K562 (cell line): ENCODE results near the gene TMEM120B. TPM values are rescaled to one million over a fixed set of nuclear protein-coding genes. Genes with fewer than 3 reads are reported as not detected.

Experiments used
- ATAC-seq: fragments of 200-7000 bp; cut with Tn5 transposase; 3 replicates; pipeline ENCODE4 v1.9.1; 2020; ENCODE audit warnings: moderate library complexity
- BruUV-seq: library from RNA; stranded (reverse); fragments of 400-500 nt; replicated peaks from 2 replicates; lab custom pipeline; 2021; lab: Mats Ljungman, UMichigan
- CTCF ChIA-PET: fragments of 300-600 bp; formaldehyde crosslinking; extraction: SDS; loops from one replicate; lab custom pipeline; 2021; ENCODE audit warnings: low intra/inter-chr PET ratio; lab: Yijun Ruan, JAX
- POLR2A ChIA-PET: fragments of 300-600, 350-650 bp; sonication (Branson Sonifier 250); formaldehyde crosslinking; extraction: SDS; loops from one replicate; lab custom pipeline; 2021; ENCODE audit warnings: antibody characterized with exemption, inconsistent platforms; lab: Yijun Ruan, JAX
- DNase-seq, 4 experiments: peaks; one replicate each; pipeline versions ENCODE4 v3.0.0 to v3.0.0-alpha.2; 2011 to 2018; ENCODE audit warnings: low spot score in 3 of 4, mixed read lengths in 3 of 4; ENCODE audit errors: extremely low read depth in 1 of 4
- FAIRE-seq: peaks from 2 replicates; lab custom pipeline; 2011; peaks lifted over from hg19 to GRCh38; lab: Jason Lieb, UNC
- H2AFZ ChIP-seq: 2 replicates; pipeline ENCODE4 v1.6.0; 2011; ENCODE audit warnings: low read depth, low read length, control low read depth, inconsistent platforms
- H3K27ac ChIP-seq: fragments of 200-600 bp; 3 replicates; pipeline ENCODE4 v1.8.0; 2011; ENCODE audit warnings: low read depth, mild to moderate bottlenecking, control low read depth, inconsistent platforms, low read length, moderate library complexity, mixed read lengths; ENCODE audit errors: extremely low read depth
- H3K27me3 ChIP-seq, 2 experiments: fragments of 300-600 bp in 1 of 2; 2 replicates in 1 of 2; 3 replicates in 1 of 2; pipeline versions ENCODE4 v1.6.0 to v1.8.0; 2011; ENCODE audit warnings: inconsistent platforms in 2 of 2, low read length in 2 of 2, mild to moderate bottlenecking in 1 of 2, mixed read lengths in 1 of 2, moderate library complexity in 1 of 2; ENCODE audit not compliant: control insufficient read depth in 2 of 2, insufficient read depth in 2 of 2
- H3K36me3 ChIP-seq: fragments of 300-600 bp; 3 replicates; pipeline ENCODE4 v1.8.0; 2011; ENCODE audit warnings: mild to moderate bottlenecking, low read length, inconsistent platforms; ENCODE audit not compliant: control insufficient read depth, insufficient read depth
- H3K4me1 ChIP-seq, 2 experiments: fragments of 200-600 bp in 1 of 2; replicated peaks in 1 of 2; 2 replicates in 1 of 2; 3 replicates in 1 of 2; pipeline versions ENCODE4 v1.5.1 to v1.8.0; 2011; ENCODE audit warnings: inconsistent platforms in 2 of 2, low read length in 2 of 2, mild to moderate bottlenecking in 1 of 2, mixed read lengths in 1 of 2, moderate library complexity in 1 of 2; ENCODE audit not compliant: control insufficient read depth in 2 of 2, insufficient read depth in 2 of 2
- H3K4me2 ChIP-seq: 2 replicates; pipeline ENCODE4 v1.6.1; 2011; ENCODE audit warnings: low read length, control low read depth, inconsistent platforms, mixed read lengths; ENCODE audit not compliant: insufficient read depth
- H3K4me3 ChIP-seq: fragments of 200-600 bp; sonication (generic), shearing (Covaris generic); 2 replicates; pipeline ENCODE4 v1.5.1; 2016; ENCODE audit warnings: control low read depth, inconsistent platforms
- H3K79me2 ChIP-seq: fragments of 200-600 bp; 3 replicates; pipeline ENCODE4 v1.8.0; 2011; ENCODE audit warnings: low read length, inconsistent platforms; ENCODE audit not compliant: control insufficient read depth, insufficient read depth
- H3K9ac ChIP-seq, 2 experiments: 2 replicates each; pipeline versions ENCODE4 v1.6.0 to v1.6.1; 2011; ENCODE audit warnings: low read depth in 2 of 2, low read length in 2 of 2, control low read depth in 1 of 2, inconsistent platforms in 1 of 2, mild to moderate bottlenecking in 1 of 2, mixed read lengths in 1 of 2; ENCODE audit not compliant: insufficient read depth in 1 of 2
- H3K9me1 ChIP-seq: one replicate; pipeline ENCODE4 v1.6.0; 2011; ENCODE audit warnings: inconsistent platforms, mild to moderate bottlenecking, low read length, moderate library complexity; ENCODE audit not compliant: control insufficient read depth, insufficient read depth
- H3K9me3 ChIP-seq: replicated peaks from 2 replicates; pipeline ENCODE4 v1.5.1; 2011; ENCODE audit warnings: low read depth, low read length, inconsistent platforms; ENCODE audit not compliant: control insufficient read depth, insufficient read depth
- H4K20me1 ChIP-seq: replicated peaks from 2 replicates; pipeline ENCODE4 v1.6.1; 2011; ENCODE audit warnings: low read length, inconsistent platforms, mixed read lengths; ENCODE audit not compliant: control insufficient read depth, insufficient read depth
- BACH1 ChIP-seq: fragments of 200-800 bp; sonication (Bioruptor generic); IDR thresholded peaks from 2 replicates; pipeline ENCODE4 v1.6.1; 2016; ENCODE audit warnings: missing genetic modification characterization, missing compliant biosample characterization
- HMGN3 ChIP-seq: IDR thresholded peaks from 2 replicates; pipeline ENCODE4 v1.6.1; 2011; ENCODE audit warnings: borderline replicate concordance, low read depth, mild to moderate bottlenecking, mixed read lengths, low read length; ENCODE audit not compliant: insufficient read length; ENCODE audit errors: extremely low read depth
- JUNB ChIP-seq: fragments of 450-650 bp; formaldehyde crosslinking; conservative IDR thresholded peaks from 2 replicates; pipeline ENCODE4 v1.4.0; 2020; ENCODE audit warnings: mild to moderate bottlenecking
- NELFE ChIP-seq: IDR thresholded peaks from 2 replicates; pipeline ENCODE4 v1.6.1; 2011; ENCODE audit warnings: mild to moderate bottlenecking; ENCODE audit not compliant: insufficient read depth, insufficient read length
- NFATC3 ChIP-seq: fragments of 450-650 bp; IDR thresholded peaks from 2 replicates; pipeline ENCODE4 v1.6.1; 2017; ENCODE audit warnings: mild to moderate bottlenecking
- RUNX1 ChIP-seq: sonication (generic); IDR thresholded peaks from 2 replicates; pipeline ENCODE4 v1.6.1; 2016; ENCODE audit warnings: antibody characterized with exemption, low read depth
- SMARCB1 ChIP-seq: IDR thresholded peaks from 2 replicates; pipeline ENCODE4 v1.6.1; 2011; ENCODE audit warnings: improper control_type of control experiment, low read depth; ENCODE audit not compliant: insufficient read length
- STAT5A ChIP-seq: IDR thresholded peaks from 2 replicates; pipeline ENCODE4 v1.6.1; 2012; ENCODE audit warnings: low read length, inconsistent platforms, borderline replicate concordance
- TEAD1 ChIP-seq, 2 experiments: fragments of 450-650 bp in 1 of 2; sonication (generic) in 1 of 2; formaldehyde crosslinking; IDR thresholded peaks; 2 replicates each; pipeline versions ENCODE4 v1.4.0 to v1.8.0; 2020 to 2022; ENCODE audit warnings: mild to moderate bottlenecking in 2 of 2, missing genetic modification reagents in 1 of 2
- YBX1 ChIP-seq: fragments of 450-650 bp; IDR thresholded peaks from 2 replicates; pipeline ENCODE4 v1.7.1; 2016; ENCODE audit warnings: mild to moderate bottlenecking
- ZNF239 ChIP-seq: fragments of 250-450 bp; sonication (Bioruptor Pico); IDR thresholded peaks from 2 replicates; pipeline ENCODE4 v1.4.0; 2020; ENCODE audit warnings: mild to moderate bottlenecking
- ZNF280A ChIP-seq: fragments of 450-650 bp; IDR thresholded peaks from 2 replicates; pipeline ENCODE4 v1.6.1; 2018; ENCODE audit warnings: mild to moderate bottlenecking, low read depth; ENCODE audit not compliant: partially characterized antibody
- ZNF586 ChIP-seq: fragments of 450-650 bp; formaldehyde crosslinking; conservative IDR thresholded peaks from 2 replicates; pipeline ENCODE4 v1.4.0; 2020; ENCODE audit warnings: mild to moderate bottlenecking, moderate library complexity
- ZNF764 ChIP-seq: fragments of 250-450 bp; sonication (Bioruptor Pico); IDR thresholded peaks from 2 replicates; pipeline ENCODE4 v1.4.0; 2020; ENCODE audit warnings: low read depth, mild to moderate bottlenecking, moderate library complexity
- ZNF780A ChIP-seq: fragments of 250-450 bp; sonication (Bioruptor Pico); IDR thresholded peaks from 2 replicates; pipeline ENCODE4 v1.5.0; 2021; ENCODE audit warnings: mild to moderate bottlenecking
- WGBS: fragments of 100-300 bp; shearing (Covaris generic); methylation state at CpG from one replicate; pipeline ENCODE4 v1.1.6; 2016; ENCODE audit warnings: low coverage, mixed read lengths; ENCODE audit not compliant: insufficient coverage; ENCODE audit errors: missing lambda C conversion rate; 5-methylcytosine and 5-hydroxymethylcytosine counted together
- in situ Hi-C: fragments of 300-500 bp; cut with MboI; formaldehyde crosslinking; loops from 4 replicates; pipeline ENCODE4 v1.15.0; 2018; ENCODE audit warnings: inconsistent platforms, mixed read lengths
- intact Hi-C: fragments of 100-400 bp; cut with micrococcal nuclease; formaldehyde crosslinking; loops from 2 replicates; pipeline ENCODE4 v1.14.2; 2022
- polyA plus RNA-seq, 8 experiments: library from polyadenylated mRNA; depleted of rRNA in 4 of 8; stranded (reverse) in 5 of 8; unstranded in 3 of 8; fragments of >200 nt; fragmentation: Nextera tagmentation in 2 of 8; fragmentation: Illumina TruSeq in 1 of 8; extraction: Ambion mirVana in 2 of 8; extraction: Trizol in 1 of 8; gene quantifications; 2 replicates each; pipeline versions ENCODE4 v1.2.1 to v1.2.3, GENCODE V29; 2011 to 2014; ENCODE audit warnings: inconsistent platforms in 1 of 8, missing spikeins in 1 of 8
- total RNA-seq, 7 experiments: library from RNA; depleted of rRNA in 6 of 7; stranded (reverse); fragments of >200 nt in 6 of 7; fragmentation: Illumina TruSeq in 2 of 7; extraction: Trizol in 2 of 7; gene quantifications; 2 replicates each; pipeline versions ENCODE4 v1.2.1 to v1.2.3, GENCODE V29; 2011 to 2021; ENCODE audit warnings: low replicate concordance in 1 of 7

TMEM120B gene
- total and polyA plus RNA-seq, 9 of the 15 experiments (the other 6 are each of a cell fraction or from before 2014, with no cell fraction given) = 1.7 to 18.6 (median 7.4) TPM

GRCh38 chr12:121798787-121799155, 86.2 kb downstream of the TMEM120B start (continued):
- TF ChIP-seq ZNF764 (CRISPR knock-in tag) (no peak), JUNB (no peak), TEAD1 (CRISPR knock-in tag; IDR thresholded peaks at IDR 0.05) (0 out of 4 replicates have a peak, but pooled peaks of 1 of the 2 experiments have one; percentile 10), HMGN3 (no peak), SMARCB1 (no peak), ZNF586 (CRISPR knock-in tag) (no peak), NELFE (no peak), ZNF239 (no peak), RUNX1 (0 out of 2 replicates have a peak, but pooled peaks have one; percentile 21)

- in situ Hi-C loops (loop anchor here (5.0 kb wide), 1 partner anchor 88 kb away; the partner anchor contains the start of gene PSMD9), intact Hi-C loops (no loop called here)
- H3K9me1 ChIP-seq = no peaks in the 10 kb centered on the region
- no peaks in the 10 kb centered on the region for H3K9me3 ChIP-seq
- BruUV-seq = no TSS peak
- ATAC-seq (peak; percentile 48), FAIRE-seq (peak; percentile 92), DNase-seq (peak; percentile 59 to 96 (median 77))
- ChIA-PET POLR2A (interaction anchor here (0.5 to 9.4 kb wide), 11 partner anchors 9 to 1508 kb away, joined by 3 to 194 read pairs (median 4); partner anchors contain the start of genes RNU4-2 and SETD1B), CTCF (no interaction called here)
- H3K27me3 ChIP-seq = no peaks in the 10 kb centered on the region
- H3K4me3 ChIP-seq = peak overlapping the region; percentile 80
- WGBS = 2% methylated on average over 21 of the region's 30 CpGs
- peaks cover 33% of the 10 kb centered on the region for H3K36me3 ChIP-seq
- peak overlapping the region; percentile 57; the same call in 1 of the 2 replicates for H2AFZ ChIP-seq
- peak overlapping the region; percentile 99 for H3K27ac ChIP-seq
- H4K20me1 ChIP-seq = no peaks in the 10 kb centered on the region
- peak overlapping the region; percentile 99 to 100 for H3K9ac ChIP-seq
- H3K4me2 ChIP-seq = peak overlapping the region; percentile 93
- peaks cover 84% of the 10 kb centered on the region for H3K79me2 ChIP-seq
- peaks cover 40 to 74% of the 10 kb centered on the region in 2 experiments for H3K4me1 ChIP-seq
- TF ChIP-seq ZNF280A (no peak), NFATC3 (no peak), BACH1 (tag) (no peak), ZNF780A (CRISPR knock-in tag) (no peak), YBX1 (no peak), STAT5A (no peak)
Measured at GRCh38 chr12:121799156-121799841, 86.7 kb downstream of the TMEM120B start.
